HEK293T (cell line): ENCODE measurements around the gene MAPK8IP3.

Source experiments
- BHLHE40 ChIP-seq: fragments of 450-650 bp; IDR thresholded peaks from 2 replicates; pipeline ENCODE4 v1.6.1; 2016; ENCODE audit warnings: mild to moderate bottlenecking, moderate library complexity, borderline replicate concordance
- FOXM1 ChIP-seq: fragments of 450-650 bp; IDR thresholded peaks from 2 replicates; pipeline ENCODE4 v1.6.1; 2017; ENCODE audit warnings: mild to moderate bottlenecking, borderline replicate concordance
- HDGF ChIP-seq: fragments of 450-650 bp; IDR thresholded peaks from 2 replicates; pipeline ENCODE4 v1.6.1; 2017; ENCODE audit warnings: antibody characterized with exemption, borderline replicate concordance
- LEF1 ChIP-seq: fragments of 450-650 bp; IDR thresholded peaks from 2 replicates; pipeline ENCODE4 v1.6.1; 2017; ENCODE audit warnings: mild to moderate bottlenecking, borderline replicate concordance
- SUZ12 ChIP-seq: fragments of 450-650 bp; IDR thresholded peaks from 2 replicates; pipeline ENCODE4 v1.6.1; 2016; ENCODE audit warnings: mild to moderate bottlenecking
- TARDBP ChIP-seq: fragments of 450-650 bp; IDR thresholded peaks from 2 replicates; pipeline ENCODE4 v1.6.1; 2016
- ZNF384 ChIP-seq: fragments of 450-650 bp; IDR thresholded peaks from 2 replicates; pipeline ENCODE4 v1.6.1; 2016

DNA sequence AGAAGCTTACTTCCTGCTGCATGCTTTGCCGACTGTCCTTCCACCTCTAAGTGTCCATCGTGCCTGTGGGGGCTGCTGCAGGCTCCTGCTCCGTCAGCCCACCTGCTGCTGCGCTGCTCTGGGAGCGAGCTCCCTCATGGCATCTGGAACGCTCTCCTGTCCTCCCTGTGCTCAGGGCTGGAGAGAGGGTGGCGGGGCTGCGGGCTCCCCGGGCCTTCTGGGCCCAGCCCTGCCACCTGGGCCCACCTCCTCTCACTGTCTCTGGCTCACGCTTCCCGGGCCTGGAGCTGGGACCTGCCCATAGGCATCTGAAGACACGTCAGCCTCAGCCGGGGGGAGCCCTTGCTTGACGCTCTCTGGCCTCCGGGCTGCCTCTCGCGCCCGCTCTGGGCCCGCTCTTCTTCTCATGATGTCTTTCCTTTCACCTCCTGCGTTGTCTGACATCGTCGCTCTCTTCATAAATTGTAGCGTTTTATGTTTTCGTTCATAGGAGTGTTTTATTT is 38.4 kb downstream of the MAPK8IP3 start:
- TF ChIP-seq TARDBP (no peak), BHLHE40 (no peak), ZNF384 (no peak), HDGF (no peak), FOXM1 (no peak), LEF1 (no peak), SUZ12 (no peak)
